NB4 (cell line): ENCODE results near the gene SLC28A3.

ENCODE experiments used
- POLR2A ChIP-seq: IDR thresholded peaks from 2 replicates; pipeline ENCODE4 v1.6.1; 2011; ENCODE audit warnings: mild to moderate bottlenecking; ENCODE audit not compliant: insufficient read length; ENCODE audit errors: extremely low read depth
- TF ChIP-seq, protein P1 (sequence below): IDR thresholded peaks from one replicate; pipeline ENCODE4 v1.5.1; 2012; ENCODE audit warnings: low read depth, low read length
- TF ChIP-seq, protein P2 (sequence below): IDR thresholded peaks from 2 replicates; pipeline ENCODE4 v1.6.1; 2011; ENCODE audit warnings: low read depth, low read length

DNA sequence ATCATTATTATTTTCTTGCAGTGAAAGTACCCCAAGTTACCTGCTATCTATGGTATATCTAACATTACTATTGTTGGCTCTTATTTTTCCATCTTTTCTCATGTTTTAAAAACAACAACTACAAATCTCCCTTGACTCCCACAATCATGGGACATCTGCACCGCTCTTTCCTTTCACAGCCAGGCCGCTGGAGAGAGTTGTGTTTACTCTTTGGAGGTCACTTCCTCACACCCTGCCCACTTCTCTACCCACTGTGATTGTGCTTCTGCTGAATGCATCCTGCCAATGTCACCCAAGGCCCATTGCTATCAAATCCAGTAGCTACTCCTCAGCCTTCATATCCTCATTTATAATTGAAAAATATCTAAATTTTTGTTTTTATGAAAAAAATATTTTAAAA lies 29.7 kb downstream of the SLC28A3 start:
- TF ChIP-seq, protein P1, sequence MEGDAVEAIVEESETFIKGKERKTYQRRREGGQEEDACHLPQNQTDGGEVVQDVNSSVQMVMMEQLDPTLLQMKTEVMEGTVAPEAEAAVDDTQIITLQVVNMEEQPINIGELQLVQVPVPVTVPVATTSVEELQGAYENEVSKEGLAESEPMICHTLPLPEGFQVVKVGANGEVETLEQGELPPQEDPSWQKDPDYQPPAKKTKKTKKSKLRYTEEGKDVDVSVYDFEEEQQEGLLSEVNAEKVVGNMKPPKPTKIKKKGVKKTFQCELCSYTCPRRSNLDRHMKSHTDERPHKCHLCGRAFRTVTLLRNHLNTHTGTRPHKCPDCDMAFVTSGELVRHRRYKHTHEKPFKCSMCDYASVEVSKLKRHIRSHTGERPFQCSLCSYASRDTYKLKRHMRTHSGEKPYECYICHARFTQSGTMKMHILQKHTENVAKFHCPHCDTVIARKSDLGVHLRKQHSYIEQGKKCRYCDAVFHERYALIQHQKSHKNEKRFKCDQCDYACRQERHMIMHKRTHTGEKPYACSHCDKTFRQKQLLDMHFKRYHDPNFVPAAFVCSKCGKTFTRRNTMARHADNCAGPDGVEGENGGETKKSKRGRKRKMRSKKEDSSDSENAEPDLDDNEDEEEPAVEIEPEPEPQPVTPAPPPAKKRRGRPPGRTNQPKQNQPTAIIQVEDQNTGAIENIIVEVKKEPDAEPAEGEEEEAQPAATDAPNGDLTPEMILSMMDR: no peak
- no peak for TF ChIP-seq POLR2A
- TF ChIP-seq, protein P2, sequence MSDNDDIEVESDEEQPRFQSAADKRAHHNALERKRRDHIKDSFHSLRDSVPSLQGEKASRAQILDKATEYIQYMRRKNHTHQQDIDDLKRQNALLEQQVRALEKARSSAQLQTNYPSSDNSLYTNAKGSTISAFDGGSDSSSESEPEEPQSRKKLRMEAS: no peak
